Gastrocnemius medialis (tissue), 4 donors: Measurements from ENCODE around the gene ZNF664. TPM values are rescaled to one million over a fixed set of nuclear protein-coding genes. Genes with fewer than 3 reads are reported as not detected.

Source experiments
- ATAC-seq, 2 donors: fragments of 150-250 bp; one replicate each; pipeline ENCODE4 v1.9.1; 2016
- DNase-seq, 2 donors: peaks; one replicate each; pipeline ENCODE4 v3.0.0-alpha.2; 2019
- H3K27ac ChIP-seq, 4 donors: fragments of 200-600 bp; sonication (generic); 1 replicate in 1 of 4; 2 replicates in 3 of 4; pipeline ENCODE4 v1.5.1; 2016 to 2018; ENCODE audit warnings: mild to moderate bottlenecking in 2 of 4, moderate library complexity in 1 of 4
- H3K27me3 ChIP-seq, 3 donors: fragments of 200-600 bp; sonication (generic) in 2 of 3; 1 replicate in 1 of 3; 2 replicates in 2 of 3; pipeline versions ENCODE4 v1.5.1 to v1.6.0; 2016 to 2019; ENCODE audit warnings: mild to moderate bottlenecking in 1 of 3, moderate library complexity in 1 of 3
- H3K36me3 ChIP-seq, 2 donors: fragments of 200-600 bp; sonication (generic) in 1 of 2; one replicate each; pipeline ENCODE4 v1.5.1; 2017 to 2018
- H3K4me1 ChIP-seq, 2 donors: fragments of 200-600 bp; sonication (generic) in 1 of 2; one replicate each; pipeline ENCODE4 v1.5.1; 2016 to 2017; ENCODE audit warnings: mild to moderate bottlenecking in 2 of 2
- H3K4me3 ChIP-seq, 4 donors: fragments of 200-600 bp; sonication (generic) in 3 of 4; 1 replicate in 1 of 4; 2 replicates in 3 of 4; pipeline ENCODE4 v1.5.1; 2016 to 2019; ENCODE audit warnings: mild to moderate bottlenecking in 2 of 4
- H3K9me3 ChIP-seq, 3 donors: fragments of 200-600 bp; sonication (generic) in 2 of 3; 1 replicate in 1 of 3; 2 replicates in 2 of 3; pipeline ENCODE4 v1.5.1; 2016 to 2019
- POLR2A ChIP-seq, 2 donors: fragments of 450-650 bp; IDR thresholded peaks; one replicate each; pipeline ENCODE4 v1.6.1; 2017; ENCODE audit warnings: antibody characterized with exemption in 2 of 2, mild to moderate bottlenecking in 2 of 2, moderate library complexity in 2 of 2
- in situ Hi-C, 4 donors: fragments of 200-750 bp; cut with MboI; loops; one replicate each; pipeline versions ENCODE4 v1.15.0 to v1.8.0; 2017; ENCODE audit warnings: low sequenced_read_pairs in 4 of 4
- intact Hi-C: fragments of 100-400 bp; cut with DNase I; formaldehyde crosslinking; loops from one replicate; pipeline ENCODE4 v1.15.1; 2023; ENCODE audit warnings: low total_unique reads
- total RNA-seq, 4 donors: library from RNA; depleted of rRNA; stranded (reverse); fragments of >200 nt; gene quantifications; one replicate each; pipeline versions ENCODE4 v1.1.0 to v1.2.3, GENCODE V29; 2016
- TF ChIP-seq, protein P1 (sequence below), 5 experiments: fragments of 450-650 bp in 3 of 5; fragments of 200-600 bp in 2 of 5; sonication (generic) in 2 of 5; IDR thresholded peaks in 4 of 5; conservative IDR thresholded peaks in 1 of 5; 1 replicate in 4 of 5; 2 replicates in 1 of 5; pipeline ENCODE4 v1.5.1; 2016 to 2019; ENCODE audit warnings: antibody characterized with exemption in 5 of 5, mild to moderate bottlenecking in 3 of 5, moderate library complexity in 3 of 5

Gene ZNF664
- total RNA-seq, 4 donors from 2014 or later, result 18.1 to 37.0 (median 32.6) TPM

GRCh38 chr12:123934016-123934620 is 38.9 kb upstream of the ZNF664 start:
- Histone ChIP-seq H3K27me3 (no peaks in the 10 kb centered on the region), H3K4me1 (no peaks in the 10 kb centered on the region), H3K36me3 (peaks cover 0 to 16% of the 10 kb centered on the region in 2 donors), H3K27ac (no peak overlapping the region), H3K9me3 (no peaks in the 10 kb centered on the region), H3K4me3 (no peak overlapping the region)
- DNase-seq (no peak), ATAC-seq (no peak)
- in situ Hi-C loops, result no loop called here
- intact Hi-C loops, result no loop called here
- TF ChIP-seq, protein P1, sequence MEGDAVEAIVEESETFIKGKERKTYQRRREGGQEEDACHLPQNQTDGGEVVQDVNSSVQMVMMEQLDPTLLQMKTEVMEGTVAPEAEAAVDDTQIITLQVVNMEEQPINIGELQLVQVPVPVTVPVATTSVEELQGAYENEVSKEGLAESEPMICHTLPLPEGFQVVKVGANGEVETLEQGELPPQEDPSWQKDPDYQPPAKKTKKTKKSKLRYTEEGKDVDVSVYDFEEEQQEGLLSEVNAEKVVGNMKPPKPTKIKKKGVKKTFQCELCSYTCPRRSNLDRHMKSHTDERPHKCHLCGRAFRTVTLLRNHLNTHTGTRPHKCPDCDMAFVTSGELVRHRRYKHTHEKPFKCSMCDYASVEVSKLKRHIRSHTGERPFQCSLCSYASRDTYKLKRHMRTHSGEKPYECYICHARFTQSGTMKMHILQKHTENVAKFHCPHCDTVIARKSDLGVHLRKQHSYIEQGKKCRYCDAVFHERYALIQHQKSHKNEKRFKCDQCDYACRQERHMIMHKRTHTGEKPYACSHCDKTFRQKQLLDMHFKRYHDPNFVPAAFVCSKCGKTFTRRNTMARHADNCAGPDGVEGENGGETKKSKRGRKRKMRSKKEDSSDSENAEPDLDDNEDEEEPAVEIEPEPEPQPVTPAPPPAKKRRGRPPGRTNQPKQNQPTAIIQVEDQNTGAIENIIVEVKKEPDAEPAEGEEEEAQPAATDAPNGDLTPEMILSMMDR (IDR thresholded peaks at IDR 0.05 in 4 of 5, conservative IDR thresholded peaks at IDR 0.05 in 1 of 5), result no peak
- no peak for TF ChIP-seq POLR2A (IDR thresholded peaks at IDR 0.05)

- ATAC-seq, result no peak
- TF ChIP-seq POLR2A (IDR thresholded peaks at IDR 0.05), result no peak
- TF ChIP-seq, protein P1 (IDR thresholded peaks at IDR 0.05 in 4 of 5, conservative IDR thresholded peaks at IDR 0.05 in 1 of 5), result no peak
- intact Hi-C loops (no loop called here), in situ Hi-C loops (no loop called here)
- no peaks in the 10 kb centered on the region for H3K4me1 ChIP-seq
- peaks cover 0 to 23% of the 10 kb centered on the region in 2 donors for H3K36me3 ChIP-seq
- H3K27me3 ChIP-seq, result no peaks in the 10 kb centered on the region
- H3K9me3 ChIP-seq, result no peaks in the 10 kb centered on the region
- H3K4me3 ChIP-seq, result no peak overlapping the region
- H3K27ac ChIP-seq, result no peak overlapping the region
- DNase-seq, result no peak
Observed at GRCh38 chr12:123934829-123935228, 38.2 kb upstream of the ZNF664 start.

DNA sequence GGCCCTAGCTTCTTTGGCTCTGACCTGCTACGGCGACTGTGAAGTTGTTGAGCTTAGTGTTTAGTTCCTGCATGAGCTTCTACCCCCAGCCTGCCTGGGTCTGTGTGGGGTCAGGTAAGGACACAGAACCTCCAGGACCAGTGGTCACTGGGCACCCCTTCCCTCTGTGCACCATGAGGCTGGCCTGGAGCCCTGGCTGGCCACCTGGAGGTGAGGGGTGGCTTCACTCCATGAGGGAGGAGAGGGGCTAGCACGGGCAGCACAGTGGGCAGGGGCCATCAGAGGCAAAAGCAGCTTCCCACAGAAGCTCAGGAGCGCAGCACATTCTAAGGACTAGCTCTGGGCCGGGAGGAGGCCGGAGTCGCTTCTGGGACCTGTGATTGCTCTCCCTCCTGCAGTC is 37.1 kb upstream of the ZNF664 start:
- no peak for DNase-seq
- TF ChIP-seq, protein P1 (IDR thresholded peaks at IDR 0.05 in 4 of 5, conservative IDR thresholded peaks at IDR 0.05 in 1 of 5), result no peak
- no peak for TF ChIP-seq POLR2A (IDR thresholded peaks at IDR 0.05)
- H3K27ac ChIP-seq, result no peak overlapping the region
- H3K4me1 ChIP-seq, result no peaks in the 10 kb centered on the region
- in situ Hi-C loops (no loop called here), intact Hi-C loops (no loop called here)
- H3K27me3 ChIP-seq, result no peaks in the 10 kb centered on the region
- ATAC-seq, result no peak
- no peaks in the 10 kb centered on the region for H3K9me3 ChIP-seq
- H3K36me3 ChIP-seq, result peaks cover 0 to 32% of the 10 kb centered on the region in 2 donors
- H3K4me3 ChIP-seq, result no peak overlapping the region

DNA sequence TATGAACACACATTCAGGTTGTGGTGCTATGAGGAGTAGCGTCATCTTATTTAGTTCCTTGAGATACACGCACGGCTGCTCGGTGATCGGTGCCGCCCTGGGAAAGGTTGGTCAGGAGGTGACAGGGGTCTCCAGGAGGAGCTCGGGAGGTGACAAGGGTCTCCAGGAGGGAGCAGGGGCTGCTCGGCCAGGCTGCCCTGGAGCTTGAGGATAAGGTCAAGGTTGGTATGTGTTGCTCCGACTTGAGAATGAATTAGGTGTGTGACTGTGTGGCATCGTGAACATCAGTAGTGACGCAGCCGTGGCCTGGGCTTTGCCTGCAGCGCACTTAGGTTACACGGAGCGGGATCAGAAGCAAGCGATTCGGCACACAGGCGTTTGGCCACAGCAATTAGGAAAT is 36.5 kb upstream of the ZNF664 start:
- H3K36me3 ChIP-seq, result peaks cover 0 to 37% of the 10 kb centered on the region in 2 donors
- DNase-seq, result no peak
- TF ChIP-seq POLR2A (IDR thresholded peaks at IDR 0.05), result no peak
- TF ChIP-seq, protein P1 (IDR thresholded peaks at IDR 0.05 in 4 of 5, conservative IDR thresholded peaks at IDR 0.05 in 1 of 5), result no peak
- no peak overlapping the region for H3K4me3 ChIP-seq
- no peaks in the 10 kb centered on the region for H3K27me3 ChIP-seq
- intact Hi-C loops (no loop called here), in situ Hi-C loops (no loop called here)
- no peak overlapping the region for H3K27ac ChIP-seq
- ATAC-seq, result no peak
- H3K4me1 ChIP-seq, result no peaks in the 10 kb centered on the region
- no peaks in the 10 kb centered on the region for H3K9me3 ChIP-seq
